Measurements from ENCODE around the gene MICU1. TPM values are rescaled to one million over a fixed set of nuclear protein-coding genes. Genes with fewer than 3 reads are reported as not detected.

MICU1 gene
- polyA plus RNA-seq, 2 of the 4 experiments (the other 2 are of a cell fraction) = 54.5 to 58.6 TPM

- ATAC-seq = no peak; a peak in 1 of 6 replicates
- FAIRE-seq = no peak
- TF ChIP-seq NR3C1 (IDR thresholded peaks at IDR 0.05) = no peak
- no peak for TF ChIP-seq NPAS2 (CRISPR knock-in tag; IDR thresholded peaks at IDR 0.05; ENCODE audit: borderline replicate concordance)
- TF ChIP-seq JUN (IDR thresholded peaks at IDR 0.05) = no peak
- no peak for TF ChIP-seq POLR2A (IDR thresholded peaks at IDR 0.05; ENCODE audit: low read length)
- no peak for TF ChIP-seq ESRRA (IDR thresholded peaks at IDR 0.05; ENCODE audit: borderline replicate concordance, low read length)
- TF ChIP-seq ZNF302 (CRISPR knock-in tag; IDR thresholded peaks at IDR 0.05) = no peak
- no peak for TF ChIP-seq ZSCAN20 (CRISPR knock-in tag; IDR thresholded peaks at IDR 0.05)
- no peak for TF ChIP-seq SMC3 (IDR thresholded peaks at IDR 0.05)
- TF ChIP-seq CHD2 (IDR thresholded peaks at IDR 0.05; ENCODE audit: low read length, partially characterized antibody) = no peak
- TF ChIP-seq RNF2 (IDR thresholded peaks at IDR 0.05; ENCODE audit: borderline replicate concordance, low read depth) = no peak
- no peak for TF ChIP-seq CEBPB (IDR thresholded peaks at IDR 0.05)
- TF ChIP-seq EP300 (IDR thresholded peaks at IDR 0.05) = no peak
- H3K4me2 ChIP-seq = no peak overlapping the region
- ChIA-PET POLR2A (interaction anchor here (1.2 kb wide), 1 partner anchor 38 kb away, joined by 3 read pairs; the partner anchor contains the start of gene MCU), CTCF (no interaction called here)
- no peak overlapping the region for H3K4me3 ChIP-seq
- DNase-seq (ENCODE audit: low read depth in 1 of 2, low spot score in 1 of 2) = no peak
- peaks cover 12% of the 10 kb centered on the region for H3K4me1 ChIP-seq
- 80% methylated on average over 6 of the region's 6 CpGs for WGBS (ENCODE audit: missing lambda C conversion rate)
- H3K27ac ChIP-seq = 0 out of 6 replicates have a peak overlapping the region, but pooled peaks of 1 of the 2 experiments have one; percentile 7
- H3K9me3 ChIP-seq = no peaks in the 10 kb centered on the region
These were observed 27.7 kb upstream of the MICU1 start for GRCh38 chr10:72653383-72654096.

GRCh38 chr10:72649291-72649690, 23.4 kb upstream of the MICU1 start:
- DNase-seq (ENCODE audit: low read depth in 1 of 2, low spot score in 1 of 2) (no peak), FAIRE-seq (no peak), ATAC-seq (no peak)
- TF ChIP-seq FOSB (CRISPR knock-in tag; IDR thresholded peaks at IDR 0.05) (no peak), USF2 (IDR thresholded peaks at IDR 0.05) (no peak), SREBF2 (IDR thresholded peaks at IDR 0.05) (no peak), HOXB13 (CRISPR knock-in tag; IDR thresholded peaks at IDR 0.05; ENCODE audit: low read depth) (no peak), MAFK (IDR thresholded peaks at IDR 0.05; ENCODE audit: partially characterized antibody) (no peak), CHD2 (IDR thresholded peaks at IDR 0.05; ENCODE audit: low read length, partially characterized antibody) (no peak), ZSCAN20 (CRISPR knock-in tag; IDR thresholded peaks at IDR 0.05) (no peak), HMGXB4 (CRISPR knock-in tag; IDR thresholded peaks at IDR 0.05; ENCODE audit: borderline replicate concordance) (no peak), POLR2AphosphoS2 (conservative IDR thresholded peaks at IDR 0.05; ENCODE audit: low read length) (no peak), ATOH8 (CRISPR knock-in tag; IDR thresholded peaks at IDR 0.05; ENCODE audit: low read depth) (no peak), FOSL2 (IDR thresholded peaks at IDR 0.05) (no peak), FOSL2 (CRISPR knock-in tag; IDR thresholded peaks at IDR 0.05) (no peak)
- no peaks in the 10 kb centered on the region for H3K9me3 ChIP-seq
- H3K4me3 ChIP-seq = no peak overlapping the region
- WGBS (ENCODE audit: missing lambda C conversion rate) = 38% methylated on average over 5 of the region's 5 CpGs
- POLR2A ChIA-PET = interaction anchor here (1.0 kb wide), 1 partner anchor 12 kb away, joined by 3 read pairs; no protein-coding TSS in a partner anchor
- CTCF ChIA-PET = no interaction called here
- H3K4me1 ChIP-seq = peaks cover 11% of the 10 kb centered on the region; the same call in 2 of the 3 replicates
- H3K27ac ChIP-seq = peak overlapping the region in 1 of 2 experiments; percentile 29; a peak in 2 of 6 replicates
- H3K4me2 ChIP-seq = no peak overlapping the region

All from A549 (cell line).